ENCODE data around the gene NNMT. TPM values are rescaled to one million over a fixed set of nuclear protein-coding genes. Genes with fewer than 3 reads are reported as not detected.

NNMT gene
- total RNA-seq, 1 donor from 2014 or later = 0.82 TPM

DNA sequence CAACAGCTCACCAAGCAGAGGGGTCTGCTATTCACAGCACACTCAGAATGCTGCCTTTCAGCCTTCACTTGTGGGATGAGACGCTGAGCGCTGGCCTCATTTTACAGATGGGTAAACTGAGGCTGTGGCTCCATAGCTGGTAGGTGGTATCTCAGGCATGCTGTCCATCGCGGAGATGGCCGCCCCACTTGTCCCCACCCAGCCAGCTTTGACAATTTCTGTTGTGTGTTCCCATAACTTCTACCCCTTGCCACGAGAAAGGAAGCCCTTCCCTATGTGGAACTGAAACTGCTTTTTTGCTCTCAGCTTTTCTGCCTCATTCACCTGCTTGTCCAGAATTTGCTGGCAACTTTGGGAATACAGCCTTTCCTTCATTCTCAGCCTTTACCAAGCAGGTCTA lies 36.1 kb upstream of the NNMT start:
- Mint-ChIP-seq H3K4me3 (no peak overlapping the region), H3K36me3 (ENCODE audit: low read depth) (no peaks in the 10 kb centered on the region), H3K9me3 (no peaks in the 10 kb centered on the region), H3K27me3 (ENCODE audit: low read depth) (peaks cover 2% of the 10 kb centered on the region), H3K4me1 (peaks cover 55% of the 10 kb centered on the region), H3K27ac (ENCODE audit: unreplicated experiment) (no peak overlapping the region)
- TF ChIP-seq, protein P1, sequence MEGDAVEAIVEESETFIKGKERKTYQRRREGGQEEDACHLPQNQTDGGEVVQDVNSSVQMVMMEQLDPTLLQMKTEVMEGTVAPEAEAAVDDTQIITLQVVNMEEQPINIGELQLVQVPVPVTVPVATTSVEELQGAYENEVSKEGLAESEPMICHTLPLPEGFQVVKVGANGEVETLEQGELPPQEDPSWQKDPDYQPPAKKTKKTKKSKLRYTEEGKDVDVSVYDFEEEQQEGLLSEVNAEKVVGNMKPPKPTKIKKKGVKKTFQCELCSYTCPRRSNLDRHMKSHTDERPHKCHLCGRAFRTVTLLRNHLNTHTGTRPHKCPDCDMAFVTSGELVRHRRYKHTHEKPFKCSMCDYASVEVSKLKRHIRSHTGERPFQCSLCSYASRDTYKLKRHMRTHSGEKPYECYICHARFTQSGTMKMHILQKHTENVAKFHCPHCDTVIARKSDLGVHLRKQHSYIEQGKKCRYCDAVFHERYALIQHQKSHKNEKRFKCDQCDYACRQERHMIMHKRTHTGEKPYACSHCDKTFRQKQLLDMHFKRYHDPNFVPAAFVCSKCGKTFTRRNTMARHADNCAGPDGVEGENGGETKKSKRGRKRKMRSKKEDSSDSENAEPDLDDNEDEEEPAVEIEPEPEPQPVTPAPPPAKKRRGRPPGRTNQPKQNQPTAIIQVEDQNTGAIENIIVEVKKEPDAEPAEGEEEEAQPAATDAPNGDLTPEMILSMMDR (conservative IDR thresholded peaks at IDR 0.05) = no peak
- DNase-seq (ENCODE audit: low read depth, low spot score) = no peak

DNA sequence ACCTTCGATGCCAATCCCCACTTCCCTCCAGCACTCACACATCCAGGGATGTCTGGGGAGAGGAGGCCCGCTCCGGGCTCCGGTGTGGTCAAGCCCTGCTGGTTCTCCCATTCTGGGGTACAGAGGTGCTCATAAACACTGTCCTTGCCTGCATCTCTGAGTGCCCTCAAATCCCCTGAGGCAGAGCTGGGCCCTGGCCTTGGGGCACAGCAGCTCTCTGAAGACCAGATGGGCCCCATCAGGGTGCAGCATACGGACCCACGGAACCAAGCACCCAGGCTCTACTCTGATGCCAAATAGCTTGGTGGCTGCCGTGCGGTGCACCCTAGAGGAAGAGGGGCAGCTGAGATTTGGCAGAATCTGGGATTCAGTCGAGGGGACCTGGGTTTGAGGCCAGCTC lies 35.7 kb upstream of the NNMT start:
- Mint-ChIP-seq H3K9me3 (no peaks in the 10 kb centered on the region), H3K27ac (ENCODE audit: unreplicated experiment) (no peak overlapping the region), H3K36me3 (ENCODE audit: low read depth) (no peaks in the 10 kb centered on the region), H3K4me3 (peak overlapping the region; percentile 66), H3K4me1 (peaks cover 51% of the 10 kb centered on the region), H3K27me3 (ENCODE audit: low read depth) (peaks cover 2% of the 10 kb centered on the region)
- DNase-seq (ENCODE audit: low read depth, low spot score) = no peak
- TF ChIP-seq, protein P1 (conservative IDR thresholded peaks at IDR 0.05) = no peak

- no peak for DNase-seq (ENCODE audit: low read depth, low spot score)
- no peak overlapping the region for H3K27ac Mint-ChIP-seq (ENCODE audit: unreplicated experiment)
- TF ChIP-seq, protein P1 (conservative IDR thresholded peaks at IDR 0.05) = no peak
- H3K4me3 Mint-ChIP-seq = peak overlapping the region; percentile 24
- H3K9me3 Mint-ChIP-seq = no peaks in the 10 kb centered on the region
- peaks cover 38% of the 10 kb centered on the region for H3K4me1 Mint-ChIP-seq
- H3K27me3 Mint-ChIP-seq (ENCODE audit: low read depth) = peaks cover 2% of the 10 kb centered on the region
- no peaks in the 10 kb centered on the region for H3K36me3 Mint-ChIP-seq (ENCODE audit: low read depth)
Observed at GRCh38 chr11:114261791-114262190, 34.4 kb upstream of the NNMT start.

DNA sequence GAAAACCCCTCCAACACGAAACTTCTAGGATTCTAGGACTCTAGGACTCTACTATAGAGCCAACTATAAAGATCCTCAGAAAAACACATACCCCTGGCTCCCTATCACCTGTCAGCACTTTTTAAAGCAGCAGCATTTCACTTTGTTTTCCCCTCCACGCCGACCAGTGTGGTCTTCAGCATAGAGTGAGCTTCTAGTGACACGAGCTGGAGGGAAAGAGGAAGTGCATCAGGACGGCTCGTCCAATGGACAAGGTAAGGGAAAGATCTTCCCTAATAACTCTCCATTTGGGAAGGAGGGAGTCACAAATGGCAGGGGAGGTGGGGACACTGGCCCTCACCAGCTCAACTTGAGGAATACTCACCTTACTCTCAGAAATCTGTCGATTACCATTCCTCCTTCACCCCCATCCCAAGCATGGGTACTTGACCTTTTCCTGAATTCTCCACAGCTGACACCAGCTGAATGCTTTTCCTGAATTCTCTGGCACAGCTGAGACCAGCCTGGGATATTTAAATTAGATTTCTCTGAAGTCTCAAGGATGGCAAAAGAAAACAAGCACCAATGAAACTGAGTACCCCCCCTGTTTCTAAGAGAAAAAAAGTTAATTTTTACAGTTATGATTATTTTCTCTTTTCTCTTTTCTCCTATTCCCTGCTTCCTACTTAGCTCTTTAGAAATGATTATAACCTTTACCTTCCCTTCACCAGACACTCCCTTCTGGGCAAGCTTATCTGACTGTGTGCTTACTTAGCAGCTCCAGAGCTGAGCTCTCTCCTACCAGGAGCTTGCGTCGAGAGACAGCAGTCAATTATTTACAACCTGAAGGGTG lies 33.3 kb upstream of the NNMT start:
- peak; percentile 31 for DNase-seq (ENCODE audit: low read depth, low spot score)

GRCh38 chr11:114263513-114264170 lies 32.6 kb upstream of the NNMT start:
- DNase-seq (ENCODE audit: low read depth, low spot score) = no peak
- Mint-ChIP-seq H3K36me3 (ENCODE audit: low read depth) (no peaks in the 10 kb centered on the region), H3K27ac (ENCODE audit: unreplicated experiment) (no peak overlapping the region), H3K4me1 (peaks cover 20% of the 10 kb centered on the region), H3K27me3 (ENCODE audit: low read depth) (no peaks in the 10 kb centered on the region), H3K9me3 (no peaks in the 10 kb centered on the region), H3K4me3 (no peak overlapping the region)
- TF ChIP-seq, protein P1 (conservative IDR thresholded peaks at IDR 0.05) = no peak

More for the DNA sequence above, 33.3 kb upstream of the NNMT start:
- Mint-ChIP-seq H3K4me3 (no peak overlapping the region), H3K36me3 (ENCODE audit: low read depth) (no peaks in the 10 kb centered on the region), H3K27me3 (ENCODE audit: low read depth) (no peaks in the 10 kb centered on the region), H3K4me1 (peaks cover 27% of the 10 kb centered on the region), H3K9me3 (no peaks in the 10 kb centered on the region), H3K27ac (ENCODE audit: unreplicated experiment) (no peak overlapping the region)
- TF ChIP-seq, protein P1 (conservative IDR thresholded peaks at IDR 0.05) = peak; percentile 75

Measured in neural crest cell (in vitro differentiated cells).